GM12872 (cell line): Measurements from ENCODE around the gene TTLL12.

ENCODE experiments used
- TF ChIP-seq, protein P1 (sequence below): IDR thresholded peaks from 3 replicates; pipeline ENCODE4 v1.5.1; 2011; ENCODE audit warnings: low read depth, mild to moderate bottlenecking, low read length, moderate library complexity; ENCODE audit not compliant: insufficient read depth

Gene TTLL12

DNA sequence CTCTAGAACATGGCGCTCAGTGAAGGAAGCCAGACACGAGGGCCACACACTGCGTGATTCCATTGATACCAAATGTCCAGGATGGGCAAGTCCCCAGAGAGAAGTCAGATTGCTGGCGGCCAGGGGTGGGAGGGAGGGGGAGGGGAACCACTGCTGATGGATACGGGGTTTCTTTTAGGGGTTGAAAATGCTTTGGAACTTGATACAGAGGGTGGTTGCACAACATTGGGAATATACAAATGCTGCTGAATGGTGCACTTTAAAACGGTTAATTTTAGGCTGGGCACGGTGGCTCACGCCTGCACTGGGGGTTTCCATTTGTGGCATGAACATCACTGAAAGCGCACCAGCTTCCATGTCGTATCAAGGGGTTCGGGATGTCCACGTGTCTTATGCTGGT is 30.5 kb downstream of the TTLL12 start:
- TF ChIP-seq, protein P1, sequence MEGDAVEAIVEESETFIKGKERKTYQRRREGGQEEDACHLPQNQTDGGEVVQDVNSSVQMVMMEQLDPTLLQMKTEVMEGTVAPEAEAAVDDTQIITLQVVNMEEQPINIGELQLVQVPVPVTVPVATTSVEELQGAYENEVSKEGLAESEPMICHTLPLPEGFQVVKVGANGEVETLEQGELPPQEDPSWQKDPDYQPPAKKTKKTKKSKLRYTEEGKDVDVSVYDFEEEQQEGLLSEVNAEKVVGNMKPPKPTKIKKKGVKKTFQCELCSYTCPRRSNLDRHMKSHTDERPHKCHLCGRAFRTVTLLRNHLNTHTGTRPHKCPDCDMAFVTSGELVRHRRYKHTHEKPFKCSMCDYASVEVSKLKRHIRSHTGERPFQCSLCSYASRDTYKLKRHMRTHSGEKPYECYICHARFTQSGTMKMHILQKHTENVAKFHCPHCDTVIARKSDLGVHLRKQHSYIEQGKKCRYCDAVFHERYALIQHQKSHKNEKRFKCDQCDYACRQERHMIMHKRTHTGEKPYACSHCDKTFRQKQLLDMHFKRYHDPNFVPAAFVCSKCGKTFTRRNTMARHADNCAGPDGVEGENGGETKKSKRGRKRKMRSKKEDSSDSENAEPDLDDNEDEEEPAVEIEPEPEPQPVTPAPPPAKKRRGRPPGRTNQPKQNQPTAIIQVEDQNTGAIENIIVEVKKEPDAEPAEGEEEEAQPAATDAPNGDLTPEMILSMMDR, result no peak

DNA sequence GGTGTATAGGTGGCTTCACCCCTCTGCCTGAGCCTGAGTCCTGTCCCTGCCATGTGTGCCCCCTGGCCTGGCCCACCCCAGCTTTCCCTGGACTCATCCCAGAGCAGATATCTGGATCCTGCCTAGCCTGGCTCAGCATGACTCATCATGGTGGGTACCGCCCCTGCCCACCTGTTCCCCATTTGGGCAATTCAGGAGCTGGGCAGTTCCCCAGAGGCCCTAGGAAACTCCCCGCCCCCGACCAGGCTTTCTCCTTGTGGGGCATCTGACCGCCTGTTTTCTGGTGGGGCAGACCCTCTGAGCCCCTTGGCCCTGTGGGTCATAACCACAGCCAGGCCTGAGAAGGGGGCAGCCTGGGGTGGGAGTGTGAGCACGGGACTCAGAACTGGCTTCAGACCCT is 31.1 kb downstream of the TTLL12 start:
- TF ChIP-seq, protein P1, result no peak

DNA sequence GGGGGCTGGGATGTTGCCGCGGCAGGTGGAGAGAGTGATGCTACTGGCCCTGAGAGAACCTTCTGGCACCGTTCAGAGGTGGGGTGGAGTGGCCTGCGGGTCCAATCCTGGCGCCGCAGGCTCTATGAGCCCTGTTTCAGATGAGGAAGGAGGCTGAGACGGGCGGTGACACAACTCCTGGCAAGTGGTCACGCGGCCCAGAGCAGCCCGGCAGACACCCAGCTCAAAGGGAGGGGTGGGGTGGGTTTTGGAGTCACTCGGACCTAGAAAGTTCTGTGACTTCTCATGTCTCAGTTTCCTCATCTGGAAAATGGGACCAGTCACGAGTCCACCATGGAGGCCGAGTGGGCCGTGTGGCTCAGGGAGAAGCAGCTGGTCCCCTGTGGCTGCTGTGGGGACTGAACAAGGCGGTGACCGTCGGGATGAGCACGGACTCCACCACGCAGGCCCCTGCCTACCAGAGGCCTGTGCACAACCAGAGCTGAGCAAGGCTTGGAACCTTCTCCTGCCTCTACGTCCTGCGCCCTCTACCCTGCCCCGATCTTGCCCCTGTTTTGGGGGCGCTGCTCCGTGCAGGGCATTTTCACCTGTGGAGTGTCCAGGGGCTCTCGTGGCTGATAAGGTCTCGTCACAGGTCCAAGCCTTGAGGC is 31.9 kb downstream of the TTLL12 start:
- TF ChIP-seq, protein P1, result no peak

DNA sequence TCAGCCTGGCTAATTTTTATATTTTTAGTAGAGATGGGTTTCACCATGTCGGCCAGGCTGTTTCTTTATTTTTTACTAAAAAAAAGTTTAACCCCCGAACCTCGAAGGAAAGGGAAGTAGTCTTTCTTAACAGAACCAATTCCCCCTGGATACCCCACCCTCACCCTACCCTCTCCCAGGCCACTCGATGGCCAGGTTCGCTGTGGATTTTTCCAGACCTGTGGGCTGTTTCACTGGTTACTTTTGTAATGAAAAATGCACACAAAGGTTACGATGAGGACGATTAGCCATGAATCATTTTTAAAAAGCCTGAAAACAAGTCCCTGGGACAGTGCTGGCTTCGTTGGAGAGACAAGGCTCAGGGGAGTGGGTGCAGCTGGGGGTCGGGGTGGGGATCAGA is 33.0 kb downstream of the TTLL12 start:
- TF ChIP-seq, protein P1, result no peak

DNA sequence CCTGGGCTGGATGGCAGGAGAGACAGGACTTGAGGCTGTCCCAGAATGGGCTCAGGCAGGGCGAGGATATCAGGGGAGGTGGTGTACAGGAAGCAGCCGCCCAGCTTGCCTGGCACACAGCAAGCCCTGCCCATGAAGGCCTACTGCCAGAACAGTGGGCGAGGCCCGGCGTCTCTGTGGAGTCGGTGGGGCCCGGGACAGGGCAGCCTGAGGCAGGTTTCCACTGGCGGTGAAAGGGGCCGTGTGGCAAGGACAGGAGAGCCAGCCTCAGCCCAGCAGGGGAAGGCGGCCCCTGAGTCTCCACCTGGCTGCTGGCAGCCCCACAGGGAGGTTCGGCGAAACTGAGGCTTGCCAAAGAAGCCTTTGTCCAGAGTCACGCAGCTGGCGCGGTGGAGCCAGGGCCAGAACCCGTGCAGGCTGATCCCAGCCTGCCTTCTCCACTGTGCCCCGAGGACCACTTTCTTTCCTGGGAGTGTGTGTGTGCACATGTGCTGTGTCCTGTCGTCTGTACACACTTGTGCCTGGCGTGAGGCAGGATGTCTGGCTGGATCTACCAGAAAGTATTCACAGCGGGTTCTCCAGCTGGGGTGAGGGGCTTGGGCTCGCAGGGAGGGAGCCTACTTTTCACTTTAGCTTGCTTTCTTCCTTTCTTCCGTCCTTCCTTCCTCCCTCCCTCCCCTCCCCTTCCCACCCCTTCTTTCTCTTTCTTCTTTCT is 34.4 kb downstream of the TTLL12 start:
- TF ChIP-seq, protein P1, result no peak

DNA sequence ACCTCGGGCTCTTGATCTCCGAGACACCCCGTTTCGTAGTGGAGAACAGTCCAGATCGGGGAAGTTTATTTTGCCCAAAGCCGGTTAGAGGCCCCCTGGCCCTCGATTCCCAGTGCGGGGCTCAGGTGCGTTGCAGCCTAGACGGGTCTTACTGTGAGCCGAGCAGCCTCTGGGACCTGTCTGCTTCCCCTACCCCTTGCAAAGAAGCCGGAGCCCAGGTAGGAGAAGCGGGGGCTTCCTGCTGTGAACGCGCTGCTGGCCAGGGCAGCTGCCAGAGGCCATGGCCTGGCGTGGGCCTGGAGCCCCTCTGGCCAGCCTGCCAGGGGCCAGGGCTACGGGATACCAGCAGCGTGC is 35.0 kb downstream of the TTLL12 start:
- TF ChIP-seq, protein P1, result no peak

DNA sequence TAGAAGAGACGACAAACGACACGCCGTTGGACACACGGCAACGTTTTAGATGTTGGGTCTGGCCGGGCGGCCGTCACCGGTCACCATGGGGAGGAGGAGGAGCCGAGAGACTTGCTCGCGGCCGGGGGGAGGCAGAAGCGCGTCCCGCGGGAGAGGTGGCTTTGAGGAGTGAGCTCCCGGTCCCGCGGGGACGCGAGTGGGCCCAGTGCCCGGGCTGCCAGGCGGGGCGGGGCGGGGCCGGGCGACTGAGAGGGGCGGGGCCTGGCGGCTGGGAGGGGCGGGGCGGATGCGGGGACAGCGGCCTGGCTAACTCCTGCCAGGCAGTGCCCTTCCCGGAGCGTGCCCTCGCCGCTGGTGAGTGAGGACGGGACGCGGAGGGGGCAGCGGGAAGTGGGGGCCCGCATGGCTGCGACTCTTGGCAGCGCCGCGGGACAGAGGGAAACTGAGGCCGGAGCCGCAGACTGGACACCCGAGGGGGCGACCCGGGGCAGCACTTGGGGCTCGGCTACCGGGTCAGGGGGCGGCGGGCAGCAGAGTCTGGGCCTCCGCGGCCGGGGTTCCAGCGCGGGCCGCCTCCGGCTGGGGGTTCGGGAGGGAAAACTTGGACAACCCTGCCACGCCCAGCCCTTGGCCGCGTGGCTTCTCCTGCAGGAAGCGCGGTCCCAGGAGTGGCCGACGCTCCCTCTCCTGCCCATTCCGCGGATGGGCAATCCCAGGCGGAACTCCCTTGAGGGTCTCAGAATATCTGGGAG is 35.5 kb downstream of the TTLL12 start, which contains the start of gene TSPO:
Gene TSPO, plus strand, starts transcription at position 309 of the 752 bp plus-strand sequence. CDS start 7,680 bp downstream, outside the sequence.
- TF ChIP-seq, protein P1, result no peak
